K562 (cell line): ENCODE data around the gene SYNRG. TPM values are rescaled to one million over a fixed set of nuclear protein-coding genes. Genes with fewer than 3 reads are reported as not detected.

Source experiments
- ATAC-seq: fragments of 200-7000 bp; cut with Tn5 transposase; 3 replicates; pipeline ENCODE4 v1.9.1; 2020; ENCODE audit warnings: moderate library complexity
- BruUV-seq: library from RNA; stranded (reverse); fragments of 400-500 nt; replicated peaks from 2 replicates; lab custom pipeline; 2021; lab: Mats Ljungman, UMichigan
- CTCF ChIA-PET: fragments of 300-600 bp; formaldehyde crosslinking; extraction: SDS; loops from one replicate; lab custom pipeline; 2021; ENCODE audit warnings: low intra/inter-chr PET ratio; lab: Yijun Ruan, JAX
- POLR2A ChIA-PET: fragments of 300-600, 350-650 bp; sonication (Branson Sonifier 250); formaldehyde crosslinking; extraction: SDS; loops from one replicate; lab custom pipeline; 2021; ENCODE audit warnings: antibody characterized with exemption, inconsistent platforms; lab: Yijun Ruan, JAX
- DNase-seq, 4 experiments: peaks; one replicate each; pipeline versions ENCODE4 v3.0.0 to v3.0.0-alpha.2; 2011 to 2018; ENCODE audit warnings: low spot score in 3 of 4, mixed read lengths in 3 of 4; ENCODE audit errors: extremely low read depth in 1 of 4
- FAIRE-seq: peaks from 2 replicates; lab custom pipeline; 2011; peaks lifted over from hg19 to GRCh38; lab: Jason Lieb, UNC
- H2AFZ ChIP-seq: 2 replicates; pipeline ENCODE4 v1.6.0; 2011; ENCODE audit warnings: low read depth, low read length, control low read depth, inconsistent platforms
- H3K27ac ChIP-seq: fragments of 200-600 bp; 3 replicates; pipeline ENCODE4 v1.8.0; 2011; ENCODE audit warnings: low read depth, mild to moderate bottlenecking, control low read depth, inconsistent platforms, low read length, moderate library complexity, mixed read lengths; ENCODE audit errors: extremely low read depth
- H3K27me3 ChIP-seq, 2 experiments: fragments of 300-600 bp in 1 of 2; 2 replicates in 1 of 2; 3 replicates in 1 of 2; pipeline versions ENCODE4 v1.6.0 to v1.8.0; 2011; ENCODE audit warnings: inconsistent platforms in 2 of 2, low read length in 2 of 2, mild to moderate bottlenecking in 1 of 2, mixed read lengths in 1 of 2, moderate library complexity in 1 of 2; ENCODE audit not compliant: control insufficient read depth in 2 of 2, insufficient read depth in 2 of 2
- H3K36me3 ChIP-seq: fragments of 300-600 bp; 3 replicates; pipeline ENCODE4 v1.8.0; 2011; ENCODE audit warnings: mild to moderate bottlenecking, low read length, inconsistent platforms; ENCODE audit not compliant: control insufficient read depth, insufficient read depth
- H3K4me1 ChIP-seq, 2 experiments: fragments of 200-600 bp in 1 of 2; replicated peaks in 1 of 2; 2 replicates in 1 of 2; 3 replicates in 1 of 2; pipeline versions ENCODE4 v1.5.1 to v1.8.0; 2011; ENCODE audit warnings: inconsistent platforms in 2 of 2, low read length in 2 of 2, mild to moderate bottlenecking in 1 of 2, mixed read lengths in 1 of 2, moderate library complexity in 1 of 2; ENCODE audit not compliant: control insufficient read depth in 2 of 2, insufficient read depth in 2 of 2
- H3K4me2 ChIP-seq: 2 replicates; pipeline ENCODE4 v1.6.1; 2011; ENCODE audit warnings: low read length, control low read depth, inconsistent platforms, mixed read lengths; ENCODE audit not compliant: insufficient read depth
- H3K4me3 ChIP-seq: fragments of 200-600 bp; sonication (generic), shearing (Covaris generic); 2 replicates; pipeline ENCODE4 v1.5.1; 2016; ENCODE audit warnings: control low read depth, inconsistent platforms
- H3K79me2 ChIP-seq: fragments of 200-600 bp; 3 replicates; pipeline ENCODE4 v1.8.0; 2011; ENCODE audit warnings: low read length, inconsistent platforms; ENCODE audit not compliant: control insufficient read depth, insufficient read depth
- H3K9ac ChIP-seq, 2 experiments: 2 replicates each; pipeline versions ENCODE4 v1.6.0 to v1.6.1; 2011; ENCODE audit warnings: low read depth in 2 of 2, low read length in 2 of 2, control low read depth in 1 of 2, inconsistent platforms in 1 of 2, mild to moderate bottlenecking in 1 of 2, mixed read lengths in 1 of 2; ENCODE audit not compliant: insufficient read depth in 1 of 2
- H3K9me1 ChIP-seq: one replicate; pipeline ENCODE4 v1.6.0; 2011; ENCODE audit warnings: inconsistent platforms, mild to moderate bottlenecking, low read length, moderate library complexity; ENCODE audit not compliant: control insufficient read depth, insufficient read depth
- H3K9me3 ChIP-seq: replicated peaks from 2 replicates; pipeline ENCODE4 v1.5.1; 2011; ENCODE audit warnings: low read depth, low read length, inconsistent platforms; ENCODE audit not compliant: control insufficient read depth, insufficient read depth
- H4K20me1 ChIP-seq: replicated peaks from 2 replicates; pipeline ENCODE4 v1.6.1; 2011; ENCODE audit warnings: low read length, inconsistent platforms, mixed read lengths; ENCODE audit not compliant: control insufficient read depth, insufficient read depth
- FOXP4 ChIP-seq: sonication (generic); formaldehyde crosslinking; IDR thresholded peaks from 2 replicates; pipeline ENCODE4 v1.8.0; 2022; ENCODE audit warnings: mild to moderate bottlenecking, missing genetic modification reagents, borderline replicate concordance
- MAX ChIP-seq: sonication (generic); formaldehyde crosslinking; IDR thresholded peaks from 2 replicates; pipeline ENCODE4 v1.9.0; 2022; ENCODE audit warnings: mild to moderate bottlenecking, missing genetic modification reagents
- NFIC ChIP-seq: fragments of 450-650 bp; IDR thresholded peaks from 2 replicates; pipeline ENCODE4 v1.6.1; 2017; ENCODE audit warnings: mild to moderate bottlenecking, inconsistent platforms
- WGBS: fragments of 100-300 bp; shearing (Covaris generic); methylation state at CpG from one replicate; pipeline ENCODE4 v1.1.6; 2016; ENCODE audit warnings: low coverage, mixed read lengths; ENCODE audit not compliant: insufficient coverage; ENCODE audit errors: missing lambda C conversion rate; 5-methylcytosine and 5-hydroxymethylcytosine counted together
- in situ Hi-C: fragments of 300-500 bp; cut with MboI; formaldehyde crosslinking; loops from 4 replicates; pipeline ENCODE4 v1.15.0; 2018; ENCODE audit warnings: inconsistent platforms, mixed read lengths
- intact Hi-C: fragments of 100-400 bp; cut with micrococcal nuclease; formaldehyde crosslinking; loops from 2 replicates; pipeline ENCODE4 v1.14.2; 2022
- polyA plus RNA-seq, 8 experiments: library from polyadenylated mRNA; depleted of rRNA in 4 of 8; stranded (reverse) in 5 of 8; unstranded in 3 of 8; fragments of >200 nt; fragmentation: Nextera tagmentation in 2 of 8; fragmentation: Illumina TruSeq in 1 of 8; extraction: Ambion mirVana in 2 of 8; extraction: Trizol in 1 of 8; gene quantifications; 2 replicates each; pipeline versions ENCODE4 v1.2.1 to v1.2.3, GENCODE V29; 2011 to 2014; ENCODE audit warnings: inconsistent platforms in 1 of 8, missing spikeins in 1 of 8
- total RNA-seq, 7 experiments: library from RNA; depleted of rRNA in 6 of 7; stranded (reverse); fragments of >200 nt in 6 of 7; fragmentation: Illumina TruSeq in 2 of 7; extraction: Trizol in 2 of 7; gene quantifications; 2 replicates each; pipeline versions ENCODE4 v1.2.1 to v1.2.3, GENCODE V29; 2011 to 2021; ENCODE audit warnings: low replicate concordance in 1 of 7

The SYNRG gene
- total and polyA plus RNA-seq, 9 of the 15 experiments (the other 6 are each of a cell fraction or from before 2014, with no cell fraction given) = 2.9 to 28.2 (median 15.1) TPM

- Histone ChIP-seq H3K4me3 (no peak overlapping the region), H3K36me3 (peaks cover 11% of the 10 kb centered on the region; the same call in 2 of the 3 replicates), H2AFZ (no peak overlapping the region), H3K9me1 (peaks cover 6% of the 10 kb centered on the region), H3K9me3 (no peaks in the 10 kb centered on the region), H3K4me1 (no peaks in the 10 kb centered on the region), H3K4me2 (no peak overlapping the region), H3K79me2 (peaks cover 82% of the 10 kb centered on the region), H4K20me1 (peaks cover 12% of the 10 kb centered on the region), H3K9ac (no peak overlapping the region), H3K27ac (no peak overlapping the region), H3K27me3 (no peaks in the 10 kb centered on the region)
- FAIRE-seq = no peak
- POLR2A ChIA-PET = interaction anchor here (0.8 to 1.8 kb wide), 3 partner anchors 9 to 12 kb away, joined by 3 to 5 read pairs (median 4); no protein-coding TSS in a partner anchor
- in situ Hi-C loops = no loop called here
- 84% methylated on average over 6 of the region's 6 CpGs for WGBS
- TF ChIP-seq NFIC (peak; percentile 55), MAX (no peak)
- CTCF ChIA-PET = no interaction called here
- BruUV-seq = no TSS peak
- no peak for DNase-seq
- intact Hi-C loops = no loop called here
- no peak for ATAC-seq
These were observed 106.1 kb downstream of the SYNRG start for GRCh38 chr17:37503148-37503547.

- Histone ChIP-seq H3K4me2 (no peak overlapping the region), H3K27ac (no peak overlapping the region), H3K36me3 (peaks cover 9% of the 10 kb centered on the region; the same call in 2 of the 3 replicates), H3K27me3 (no peaks in the 10 kb centered on the region), H3K4me1 (no peaks in the 10 kb centered on the region), H3K79me2 (peaks cover 81% of the 10 kb centered on the region), H2AFZ (no peak overlapping the region), H3K9ac (no peak overlapping the region), H3K9me3 (no peaks in the 10 kb centered on the region), H3K4me3 (no peak overlapping the region), H3K9me1 (peaks cover 6% of the 10 kb centered on the region), H4K20me1 (peaks cover 6% of the 10 kb centered on the region)
- 88% methylated on average over 10 of the region's 10 CpGs for WGBS
- BruUV-seq = no TSS peak
- POLR2A ChIA-PET = interaction anchor here (0.8 to 1.7 kb wide), 4 partner anchors 8 to 17 kb away, joined by 3 to 5 read pairs (median 4); no protein-coding TSS in a partner anchor
- intact Hi-C loops = no loop called here
- CTCF ChIA-PET = no interaction called here
- no peak for ATAC-seq
- no peak for FAIRE-seq
- TF ChIP-seq FOXP4 (CRISPR knock-in tag) = no peak
- in situ Hi-C loops = no loop called here
- DNase-seq = no peak
These were observed 106.9 kb downstream of the SYNRG start for GRCh38 chr17:37502009-37502936.
